ENCODE measurements around the gene APOC3. TPM values are rescaled to one million over a fixed set of nuclear protein-coding genes. Genes with fewer than 3 reads are reported as not detected.
A peak's percentile ranks its signal among the peaks of the same experiment; 100 is the strongest.

APOC3 gene
- total and polyA plus RNA-seq, 10 of the 15 experiments (the other 5 are each of a cell fraction or from before 2014, with no cell fraction given) = 1.9 TPM; not detected in 9

DNA sequence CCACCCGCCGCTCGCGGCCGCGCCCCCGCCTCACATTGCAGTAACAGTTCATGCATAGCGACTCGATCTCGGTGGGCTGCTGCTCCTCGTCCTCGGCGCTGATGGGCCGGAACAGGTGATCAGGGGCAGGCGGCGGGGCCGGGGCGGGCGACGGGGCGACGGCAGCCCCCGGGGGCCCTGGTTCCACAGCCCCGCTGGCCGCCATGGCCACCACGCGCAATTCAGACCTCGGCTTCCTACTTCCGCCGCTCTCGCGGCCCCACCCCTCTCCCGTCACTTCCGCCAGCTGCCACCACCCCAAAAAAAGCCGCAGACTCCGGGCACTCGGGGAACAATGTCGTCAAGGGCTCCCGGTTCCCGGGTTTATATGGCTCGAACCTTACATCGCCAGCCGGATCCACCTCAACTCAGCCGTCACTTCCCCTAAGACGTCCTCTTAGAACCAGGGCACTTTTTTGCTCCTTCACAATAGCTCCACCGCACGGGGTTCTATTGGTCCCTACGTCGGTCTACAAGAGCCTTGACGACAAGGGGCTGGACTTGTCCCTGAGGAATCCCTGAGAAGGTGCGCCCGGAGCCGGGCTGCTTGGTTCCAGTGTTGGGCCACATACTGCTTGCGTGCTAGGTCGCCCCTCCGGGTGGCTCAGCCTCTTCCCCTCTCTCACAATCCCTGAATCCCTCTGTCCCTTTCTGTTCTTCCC is 41.8 kb upstream of the APOC3 start, which contains the start of gene ZPR1 (continued):
- TF ChIP-seq, protein P1, sequence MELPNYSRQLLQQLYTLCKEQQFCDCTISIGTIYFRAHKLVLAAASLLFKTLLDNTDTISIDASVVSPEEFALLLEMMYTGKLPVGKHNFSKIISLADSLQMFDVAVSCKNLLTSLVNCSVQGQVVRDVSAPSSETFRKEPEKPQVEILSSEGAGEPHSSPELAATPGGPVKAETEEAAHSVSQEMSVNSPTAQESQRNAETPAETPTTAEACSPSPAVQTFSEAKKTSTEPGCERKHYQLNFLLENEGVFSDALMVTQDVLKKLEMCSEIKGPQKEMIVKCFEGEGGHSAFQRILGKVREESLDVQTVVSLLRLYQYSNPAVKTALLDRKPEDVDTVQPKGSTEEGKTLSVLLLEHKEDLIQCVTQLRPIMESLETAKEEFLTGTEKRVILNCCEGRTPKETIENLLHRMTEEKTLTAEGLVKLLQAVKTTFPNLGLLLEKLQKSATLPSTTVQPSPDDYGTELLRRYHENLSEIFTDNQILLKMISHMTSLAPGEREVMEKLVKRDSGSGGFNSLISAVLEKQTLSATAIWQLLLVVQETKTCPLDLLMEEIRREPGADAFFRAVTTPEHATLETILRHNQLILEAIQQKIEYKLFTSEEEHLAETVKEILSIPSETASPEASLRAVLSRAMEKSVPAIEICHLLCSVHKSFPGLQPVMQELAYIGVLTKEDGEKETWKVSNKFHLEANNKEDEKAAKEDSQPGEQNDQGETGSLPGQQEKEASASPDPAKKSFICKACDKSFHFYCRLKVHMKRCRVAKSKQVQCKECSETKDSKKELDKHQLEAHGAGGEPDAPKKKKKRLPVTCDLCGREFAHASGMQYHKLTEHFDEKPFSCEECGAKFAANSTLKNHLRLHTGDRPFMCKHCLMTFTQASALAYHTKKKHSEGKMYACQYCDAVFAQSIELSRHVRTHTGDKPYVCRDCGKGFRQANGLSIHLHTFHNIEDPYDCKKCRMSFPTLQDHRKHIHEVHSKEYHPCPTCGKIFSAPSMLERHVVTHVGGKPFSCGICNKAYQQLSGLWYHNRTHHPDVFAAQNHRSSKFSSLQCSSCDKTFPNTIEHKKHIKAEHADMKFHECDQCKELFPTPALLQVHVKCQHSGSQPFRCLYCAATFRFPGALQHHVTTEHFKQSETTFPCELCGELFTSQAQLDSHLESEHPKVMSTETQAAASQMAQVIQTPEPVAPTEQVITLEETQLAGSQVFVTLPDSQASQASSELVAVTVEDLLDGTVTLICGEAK (IDR thresholded peaks at IDR 0.05; ENCODE audit: borderline replicate concordance) = peak; percentile 85
- TF ChIP-seq JUNB (IDR thresholded peaks at IDR 0.05) = no peak
- no peak for TF ChIP-seq NR2C2 (IDR thresholded peaks at IDR 0.05; ENCODE audit: borderline replicate concordance, control insufficient read depth, insufficient read length, low read depth)
- 0 out of 2 replicates have a peak, but pooled peaks have one; percentile 33 for TF ChIP-seq CHD2 (IDR thresholded peaks at IDR 0.05; ENCODE audit: borderline replicate concordance, low read depth, low read length)
- peak; percentile 89 for TF ChIP-seq RUNX3 (IDR thresholded peaks at IDR 0.05; ENCODE audit: low read length)
- TF ChIP-seq HDGF (IDR thresholded peaks at IDR 0.05) = 0 out of 2 replicates have a peak, but pooled peaks have one; percentile 78
- TF ChIP-seq GATAD2B (conservative IDR thresholded peaks at IDR 0.05; ENCODE audit: low read depth) = peak; percentile 52; the same call in 1 of the 2 replicates
- TF ChIP-seq POLR2AphosphoS2 (IDR thresholded peaks at IDR 0.05; ENCODE audit: low read depth, low read length) = peak; percentile 75
- peak; percentile 86; the same call in 1 of the 2 replicates for TF ChIP-seq SIN3A (IDR thresholded peaks at IDR 0.05; ENCODE audit: low read depth, low read length)
- no peak for TF ChIP-seq TBL1XR1 (IDR thresholded peaks at IDR 0.05; ENCODE audit: low read depth, low read length)
- TF ChIP-seq GABPA (IDR thresholded peaks at IDR 0.05; ENCODE audit: low read depth) = peak; percentile 88
- peak; percentile 89 for TF ChIP-seq CREB1 (IDR thresholded peaks at IDR 0.05; ENCODE audit: low read depth)
- no peak for TF ChIP-seq YBX1 (IDR thresholded peaks at IDR 0.05)
- TF ChIP-seq WRNIP1 (IDR thresholded peaks at IDR 0.05; ENCODE audit: borderline replicate concordance, low read depth, low read length) = no peak
- no peak for TF ChIP-seq SIX5 (IDR thresholded peaks at IDR 0.05; ENCODE audit: low read depth, low read length, severe bottlenecking)
- TF ChIP-seq POLR2AphosphoS5 (IDR thresholded peaks at IDR 0.05; ENCODE audit: low read length) = peak; percentile 83
- TF ChIP-seq SPI1 (IDR thresholded peaks at IDR 0.05; ENCODE audit: borderline replicate concordance, insufficient read depth, low read depth, low read length) = peak; percentile 22; the same call in 1 of the 2 replicates
- no peak for TF ChIP-seq SREBF1 (IDR thresholded peaks at IDR 0.05; ENCODE audit: low read length)
- TF ChIP-seq RFX5 (IDR thresholded peaks at IDR 0.05; ENCODE audit: low read depth, low read length) = no peak
- no peak for TF ChIP-seq ZNF217 (IDR thresholded peaks at IDR 0.05)
- TF ChIP-seq, protein P2, sequence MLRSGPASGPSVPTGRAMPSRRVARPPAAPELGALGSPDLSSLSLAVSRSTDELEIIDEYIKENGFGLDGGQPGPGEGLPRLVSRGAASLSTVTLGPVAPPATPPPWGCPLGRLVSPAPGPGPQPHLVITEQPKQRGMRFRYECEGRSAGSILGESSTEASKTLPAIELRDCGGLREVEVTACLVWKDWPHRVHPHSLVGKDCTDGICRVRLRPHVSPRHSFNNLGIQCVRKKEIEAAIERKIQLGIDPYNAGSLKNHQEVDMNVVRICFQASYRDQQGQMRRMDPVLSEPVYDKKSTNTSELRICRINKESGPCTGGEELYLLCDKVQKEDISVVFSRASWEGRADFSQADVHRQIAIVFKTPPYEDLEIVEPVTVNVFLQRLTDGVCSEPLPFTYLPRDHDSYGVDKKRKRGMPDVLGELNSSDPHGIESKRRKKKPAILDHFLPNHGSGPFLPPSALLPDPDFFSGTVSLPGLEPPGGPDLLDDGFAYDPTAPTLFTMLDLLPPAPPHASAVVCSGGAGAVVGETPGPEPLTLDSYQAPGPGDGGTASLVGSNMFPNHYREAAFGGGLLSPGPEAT (IDR thresholded peaks at IDR 0.05; ENCODE audit: low read depth) = 0 out of 2 replicates have a peak, but pooled peaks have one; percentile 29
- TF ChIP-seq CEBPB (IDR thresholded peaks at IDR 0.05; ENCODE audit: borderline replicate concordance in 1 of 2, low read depth in 2 of 2, low read length in 2 of 2) = no peak
- TF ChIP-seq BACH1 (IDR thresholded peaks at IDR 0.05; ENCODE audit: borderline replicate concordance) = no peak
- TF ChIP-seq CHD1 (IDR thresholded peaks at IDR 0.05; ENCODE audit: low read depth, low read length) = no peak
- TF ChIP-seq NR2F1 (conservative IDR thresholded peaks at IDR 0.05) = 0 out of 2 replicates have a peak, but pooled peaks have one; percentile 12
- peak in 1 of 2 experiments; percentile 36; a peak in 1 of 4 replicates for TF ChIP-seq BHLHE40 (IDR thresholded peaks at IDR 0.05; ENCODE audit: borderline replicate concordance in 1 of 2, low read depth in 2 of 2, low read length in 1 of 2)
- peak; percentile 21 for TF ChIP-seq SMAD1 (IDR thresholded peaks at IDR 0.05; ENCODE audit: low read depth, partially characterized antibody)
- no peak for TF ChIP-seq ZSCAN29 (IDR thresholded peaks at IDR 0.05)
